HepG2 (cell line): ENCODE measurements around the gene MTOR. TPM values are rescaled to one million over a fixed set of nuclear protein-coding genes. Genes with fewer than 3 reads are reported as not detected.

ENCODE experiments used
- ATAC-seq: fragments of 200-7000 bp; cut with Tn5 transposase; 3 replicates; pipeline ENCODE4 v1.9.1; 2020; ENCODE audit warnings: mild to moderate bottlenecking, moderate library complexity
- BruUV-seq: library from RNA; stranded (reverse); fragments of 400-500 nt; replicated peaks from 2 replicates; lab custom pipeline; 2021; lab: Mats Ljungman, UMichigan
- CTCF ChIA-PET: fragments of 300-600 bp; formaldehyde crosslinking; extraction: SDS; loops from one replicate; lab custom pipeline; 2021; ENCODE audit warnings: low total read pairs, inconsistent platforms, low intra/inter-chr PET ratio; lab: Yijun Ruan, JAX
- POLR2A ChIA-PET: fragments of 350-600 bp; sonication (Branson Sonifier 250); formaldehyde crosslinking; loops from one replicate; lab custom pipeline; 2020; ENCODE audit warnings: antibody characterized with exemption, inconsistent platforms; lab: Yijun Ruan, JAX
- DNase-seq: peaks from one replicate; pipeline ENCODE4 v3.0.0-alpha.2; 2015; ENCODE audit warnings: low spot score
- FAIRE-seq: peaks from 3 replicates; lab custom pipeline; 2011; peaks lifted over from hg19 to GRCh38; lab: Jason Lieb, UNC
- H2AFZ ChIP-seq: one replicate; pipeline ENCODE4 v1.6.1; 2011; ENCODE audit warnings: low read length, inconsistent platforms
- H3K27ac ChIP-seq: fragments of 300-600 bp; 3 replicates; pipeline ENCODE4 v1.8.0; 2011; ENCODE audit warnings: mixed run types, mild to moderate bottlenecking, mixed read lengths, low read length, inconsistent platforms; ENCODE audit not compliant: insufficient read depth; ENCODE audit errors: extremely low read length
- H3K27me3 ChIP-seq, 2 experiments: fragments of 200-600 bp in 1 of 2; 2 replicates in 1 of 2; 3 replicates in 1 of 2; pipeline versions ENCODE4 v1.6.0 to v1.8.0; 2011; ENCODE audit warnings: low read length in 2 of 2, mild to moderate bottlenecking in 2 of 2, moderate library complexity in 2 of 2, inconsistent platforms in 1 of 2; ENCODE audit not compliant: insufficient read depth in 2 of 2, control insufficient read depth in 1 of 2
- H3K36me3 ChIP-seq, 2 experiments: fragments of 200-600 bp in 1 of 2; replicated peaks in 1 of 2; 2 replicates in 1 of 2; 3 replicates in 1 of 2; pipeline versions ENCODE4 v1.5.1 to v1.8.0; 2011; ENCODE audit warnings: low read length in 2 of 2, inconsistent platforms in 1 of 2; ENCODE audit not compliant: insufficient read depth in 2 of 2, control insufficient read depth in 1 of 2
- H3K4me1 ChIP-seq: 2 replicates; pipeline ENCODE4 v1.5.1; 2012; ENCODE audit warnings: low read length, inconsistent platforms; ENCODE audit not compliant: insufficient read depth
- H3K4me2 ChIP-seq: 2 replicates; pipeline ENCODE4 v1.6.0; 2011; ENCODE audit warnings: low read depth, low read length, inconsistent platforms
- H3K4me3 ChIP-seq, 3 experiments: fragments of 200-600 bp in 1 of 3; sonication (generic), shearing (Covaris generic) in 1 of 3; replicated peaks in 1 of 3; 2 replicates each; pipeline ENCODE4 v1.5.1; 2011 to 2016; ENCODE audit warnings: low read length in 3 of 3, inconsistent platforms in 2 of 3, low read depth in 2 of 3, mild to moderate bottlenecking in 2 of 3, control low read depth in 1 of 3, mixed read lengths in 1 of 3; ENCODE audit not compliant: insufficient read depth in 1 of 3
- H3K79me2 ChIP-seq: one replicate; pipeline ENCODE4 v1.6.1; 2011; ENCODE audit warnings: low read length, inconsistent platforms; ENCODE audit not compliant: insufficient read depth
- H3K9ac ChIP-seq: 2 replicates; pipeline ENCODE4 v1.6.0; 2011; ENCODE audit warnings: mild to moderate bottlenecking, low read depth, low read length, inconsistent platforms; ENCODE audit not compliant: insufficient read depth
- H3K9me3 ChIP-seq: 2 replicates; pipeline ENCODE4 v1.5.1; 2012; ENCODE audit warnings: mild to moderate bottlenecking, low read length
- H4K20me1 ChIP-seq: 2 replicates; pipeline ENCODE4 v1.6.0; 2011; ENCODE audit warnings: inconsistent platforms, mild to moderate bottlenecking, low read length, moderate library complexity; ENCODE audit not compliant: insufficient read depth
- DPF2 ChIP-seq: sonication (generic); formaldehyde crosslinking; IDR thresholded peaks from 2 replicates; pipeline ENCODE4 v1.4.0; 2020; ENCODE audit warnings: mild to moderate bottlenecking, low read depth, missing genetic modification reagents, borderline replicate concordance
- FOSL2 ChIP-seq: sonication (generic); formaldehyde crosslinking; IDR thresholded peaks from 2 replicates; pipeline ENCODE4 v1.4.0; 2020; ENCODE audit warnings: missing genetic modification reagents
- GATAD2A ChIP-seq: IDR thresholded peaks from 2 replicates; pipeline ENCODE4 v1.6.1; 2016
- IRF2 ChIP-seq: IDR thresholded peaks from 2 replicates; pipeline ENCODE4 v1.6.1; 2018; ENCODE audit warnings: missing genetic modification reagents, missing compliant biosample characterization
- KDM1A ChIP-seq: IDR thresholded peaks from 2 replicates; pipeline ENCODE4 v1.6.1; 2016; ENCODE audit warnings: missing compliant biosample characterization
- KLF6 ChIP-seq: IDR thresholded peaks from 2 replicates; pipeline ENCODE4 v1.8.0; 2016; ENCODE audit warnings: missing biosample characterization, missing genetic modification reagents
- NCOR1 ChIP-seq: fragments of 200-600 bp; sonication (generic); IDR thresholded peaks from 2 replicates; pipeline ENCODE4 v1.7.0; 2017; ENCODE audit warnings: antibody characterized with exemption, low read length, borderline replicate concordance
- TFE3 ChIP-seq: IDR thresholded peaks from 2 replicates; pipeline ENCODE4 v1.6.1; 2016
- TRAFD1 ChIP-seq: sonication (generic); formaldehyde crosslinking; IDR thresholded peaks from 2 replicates; pipeline ENCODE4 v1.5.1; 2020; ENCODE audit warnings: missing genetic modification reagents, mild to moderate bottlenecking, borderline replicate concordance
- ZBTB38 ChIP-seq: sonication (generic); formaldehyde crosslinking; IDR thresholded peaks from 2 replicates; pipeline ENCODE4 v1.5.1; 2020; ENCODE audit warnings: mild to moderate bottlenecking, missing genetic modification reagents
- ZFP1 ChIP-seq: IDR thresholded peaks from 2 replicates; pipeline ENCODE4 v1.6.1; 2016
- ZFP82 ChIP-seq: sonication (generic); formaldehyde crosslinking; IDR thresholded peaks from 2 replicates; pipeline ENCODE4 v1.5.1; 2020; ENCODE audit warnings: mild to moderate bottlenecking, missing genetic modification reagents, borderline replicate concordance
- ZNF354B ChIP-seq: sonication (generic); formaldehyde crosslinking; IDR thresholded peaks from 2 replicates; pipeline ENCODE4 v1.8.0; 2022; ENCODE audit warnings: mild to moderate bottlenecking, missing genetic modification reagents
- ZNF782 ChIP-seq: sonication (generic); formaldehyde crosslinking; IDR thresholded peaks from 2 replicates; pipeline ENCODE4 v1.4.0; 2020; ENCODE audit warnings: missing genetic modification reagents, mild to moderate bottlenecking, borderline replicate concordance
- WGBS: methylation state at CpG from one replicate; pipeline ENCODE4 v1.1.6; 2017; ENCODE audit warnings: low lambda C conversion rate; 5-methylcytosine and 5-hydroxymethylcytosine counted together
- in situ Hi-C: cut with HindIII; loops from 2 replicates; pipeline ENCODE4 v1.10.0; 2017; ENCODE audit warnings: low pct_unique_long_range_greater_than_20kb; ENCODE audit not compliant: extremely low pct_ligation_motif_present
- intact Hi-C: fragments of 100-400 bp; cut with micrococcal nuclease; formaldehyde crosslinking; loops from one replicate; pipeline ENCODE4 v1.10.0; 2022; ENCODE audit not compliant: unreplicated experiment
- polyA plus RNA-seq, 8 experiments: library from polyadenylated mRNA; depleted of rRNA in 3 of 8; stranded (reverse) in 7 of 8; unstranded in 1 of 8; fragments of >200 nt; fragmentation: Illumina TruSeq in 4 of 8; extraction: Trizol in 4 of 8; gene quantifications; 2 replicates each; pipeline versions ENCODE4 v1.2.1 to v1.2.3, GENCODE V29; 2011 to 2016; ENCODE audit warnings: low read depth in 4 of 8, missing spikeins in 1 of 8, mixed read lengths in 1 of 8; ENCODE audit not compliant: insufficient read depth in 1 of 8
- total RNA-seq, 5 experiments: library from RNA; depleted of rRNA; stranded (reverse); fragments of >200 nt; fragmentation: Illumina TruSeq; extraction: Trizol; gene quantifications; 2 replicates each; pipeline ENCODE4 v1.2.3, GENCODE V29; 2016; ENCODE audit warnings: low read depth in 1 of 5

Gene MTOR
- total and polyA plus RNA-seq, 2 of the 13 experiments (the other 11 are each of a cell fraction or from before 2014, with no cell fraction given) = 24.6 to 34.6 TPM

- TF ChIP-seq IRF2 (CRISPR knock-in tag) = peak; percentile 53; the same call in 1 of the 2 replicates
- peak; percentile 46; the same call in 1 of the 2 replicates for TF ChIP-seq KDM1A
- peak; percentile 98 for TF ChIP-seq TFE3 (CRISPR knock-in tag)
- peak; percentile 82; the same call in 1 of the 2 replicates for TF ChIP-seq NCOR1
- peak; percentile 91 for TF ChIP-seq GATAD2A (CRISPR knock-in tag)
- peak; percentile 64; the same call in 1 of the 2 replicates for TF ChIP-seq KLF6
- peak; percentile 58; the same call in 1 of the 2 replicates for TF ChIP-seq DPF2
- peak; percentile 57; the same call in 1 of the 2 replicates for TF ChIP-seq ZFP1 (CRISPR knock-in tag)
- TF ChIP-seq FOSL2 = peak; percentile 90
These were observed 5.3 kb upstream of the MTOR start (continued) for GRCh38 chr1:11267350-11268337.

- Histone ChIP-seq H3K79me2 (peaks cover 7% of the 10 kb centered on the region), H3K27ac (peak overlapping the region; percentile 92), H3K4me3 (0 out of 6 replicates have a peak overlapping the region, but pooled peaks of 1 of the 3 experiments have one; percentile 40), H3K27me3 (no peaks in the 10 kb centered on the region), H3K4me1 (peaks cover 52% of the 10 kb centered on the region), H3K36me3 (no peaks in the 10 kb centered on the region), H3K9ac (peak overlapping the region; percentile 73; the same call in 1 of the 2 replicates), H2AFZ (no peak overlapping the region), H3K9me3 (no peaks in the 10 kb centered on the region), H4K20me1 (no peaks in the 10 kb centered on the region), H3K4me2 (peak overlapping the region; percentile 70)
- CTCF ChIA-PET = no interaction called here
- in situ Hi-C loops = no loop called here
- POLR2A ChIA-PET = interaction anchor here (1.6 to 1.8 kb wide), 3 partner anchors 9 to 641 kb away, joined by 3 to 11 read pairs (median 5); no protein-coding TSS in a partner anchor
- WGBS = 82% methylated on average over 12 of the region's 12 CpGs
- no TSS peak for BruUV-seq
- no peak for DNase-seq
- no peak for ATAC-seq
- intact Hi-C loops = no loop called here
- no peak for FAIRE-seq
- no peak for TF ChIP-seq ZNF782 (CRISPR knock-in tag)
- 0 out of 2 replicates have a peak, but pooled peaks have one; percentile 29 for TF ChIP-seq ZNF354B (CRISPR knock-in tag)
- peak; percentile 53; the same call in 1 of the 2 replicates for TF ChIP-seq ZBTB38 (CRISPR knock-in tag)
- TF ChIP-seq ZFP82 (CRISPR knock-in tag) = no peak
- TF ChIP-seq TRAFD1 (CRISPR knock-in tag) = 0 out of 2 replicates have a peak, but pooled peaks have one; percentile 20
These were observed 4.1 kb upstream of the MTOR start for GRCh38 chr1:11266268-11267074.
